ENCODE measurements around the gene SPRR2D.

GRCh38 chr1:153001382-153001781, 39.5 kb downstream of the SPRR2D start, which contains the start of gene SPRR3:
- TF ChIP-seq, protein P1, sequence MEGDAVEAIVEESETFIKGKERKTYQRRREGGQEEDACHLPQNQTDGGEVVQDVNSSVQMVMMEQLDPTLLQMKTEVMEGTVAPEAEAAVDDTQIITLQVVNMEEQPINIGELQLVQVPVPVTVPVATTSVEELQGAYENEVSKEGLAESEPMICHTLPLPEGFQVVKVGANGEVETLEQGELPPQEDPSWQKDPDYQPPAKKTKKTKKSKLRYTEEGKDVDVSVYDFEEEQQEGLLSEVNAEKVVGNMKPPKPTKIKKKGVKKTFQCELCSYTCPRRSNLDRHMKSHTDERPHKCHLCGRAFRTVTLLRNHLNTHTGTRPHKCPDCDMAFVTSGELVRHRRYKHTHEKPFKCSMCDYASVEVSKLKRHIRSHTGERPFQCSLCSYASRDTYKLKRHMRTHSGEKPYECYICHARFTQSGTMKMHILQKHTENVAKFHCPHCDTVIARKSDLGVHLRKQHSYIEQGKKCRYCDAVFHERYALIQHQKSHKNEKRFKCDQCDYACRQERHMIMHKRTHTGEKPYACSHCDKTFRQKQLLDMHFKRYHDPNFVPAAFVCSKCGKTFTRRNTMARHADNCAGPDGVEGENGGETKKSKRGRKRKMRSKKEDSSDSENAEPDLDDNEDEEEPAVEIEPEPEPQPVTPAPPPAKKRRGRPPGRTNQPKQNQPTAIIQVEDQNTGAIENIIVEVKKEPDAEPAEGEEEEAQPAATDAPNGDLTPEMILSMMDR (IDR thresholded peaks at IDR 0.05), result no peak
- TF ChIP-seq POLR2A (IDR thresholded peaks at IDR 0.05), result no peak

Measured in Peyer's patch (tissue), 4 donors.